Tibial nerve (tissue), 4 donors: ENCODE measurements around the gene KDM4C. TPM values are rescaled to one million over a fixed set of nuclear protein-coding genes. Genes with fewer than 3 reads are reported as not detected.
"Not testable (repeated sequence)": the region's sequence is repeated elsewhere in the genome, so short reads cannot be mapped to it uniquely, and the experiment has no call there.

Experiments
- DNase-seq, 2 donors: peaks; one replicate each; pipeline ENCODE4 v3.0.0-alpha.2; 2019; ENCODE audit warnings: low spot score in 2 of 2
- H3K27ac ChIP-seq, 4 donors: fragments of 200-600 bp; sonication (generic) in 3 of 4; one replicate each; pipeline ENCODE4 v1.5.1; 2017 to 2019; ENCODE audit warnings: mild to moderate bottlenecking in 1 of 4
- H3K27me3 ChIP-seq, 2 donors: fragments of 200-600 bp; sonication (generic) in 1 of 2; one replicate each; pipeline versions ENCODE4 v1.5.1 to v1.6.0; 2017 to 2019
- H3K36me3 ChIP-seq, 3 donors: fragments of 200-600 bp; sonication (generic); one replicate each; pipeline ENCODE4 v1.5.1; 2018 to 2019
- H3K4me1 ChIP-seq, 4 donors: fragments of 200-600 bp; sonication (generic) in 3 of 4; one replicate each; pipeline ENCODE4 v1.5.1; 2017 to 2019
- H3K4me3 ChIP-seq, 4 donors: fragments of 200-600 bp; sonication (generic) in 3 of 4; one replicate each; pipeline ENCODE4 v1.5.1; 2017 to 2019; ENCODE audit warnings: mild to moderate bottlenecking in 1 of 4, moderate library complexity in 1 of 4
- H3K9me3 ChIP-seq, 4 donors: fragments of 200-600 bp; sonication (generic) in 3 of 4; one replicate each; pipeline ENCODE4 v1.5.1; 2017 to 2019
- CTCF ChIP-seq, 5 experiments: fragments of 200-600 bp in 3 of 5; fragments of 450-650 bp in 2 of 5; sonication (generic) in 3 of 5; IDR thresholded peaks; one replicate each; pipeline ENCODE4 v1.5.1; 2016 to 2019; ENCODE audit warnings: antibody characterized with exemption in 5 of 5, mild to moderate bottlenecking in 3 of 5, moderate library complexity in 2 of 5
- EP300 ChIP-seq, 2 donors: sonication (generic); formaldehyde crosslinking; IDR thresholded peaks; one replicate each; pipeline ENCODE4 v1.6.1; 2017; ENCODE audit warnings: antibody characterized with exemption in 2 of 2, mild to moderate bottlenecking in 1 of 2
- POLR2A ChIP-seq, 2 donors: fragments of 450-650 bp; IDR thresholded peaks; one replicate each; pipeline ENCODE4 v1.6.1; 2017; ENCODE audit warnings: antibody characterized with exemption in 2 of 2, mild to moderate bottlenecking in 2 of 2, moderate library complexity in 2 of 2
- WGBS, 2 donors: methylation state at CpG; one replicate each; pipeline ENCODE4 v1.1.5; 2018; 5-methylcytosine and 5-hydroxymethylcytosine counted together
- total RNA-seq, 4 donors: library from RNA; depleted of rRNA; stranded (reverse); fragments of >200 nt; gene quantifications; one replicate each; pipeline ENCODE4 v1.1.0, GENCODE V29; 2016

KDM4C gene
- total RNA-seq, 4 donors from 2014 or later, result 27.8 to 47.7 (median 38.1) TPM

- TF ChIP-seq EP300 (IDR thresholded peaks at IDR 0.05) (no peak), POLR2A (IDR thresholded peaks at IDR 0.05) (no peak), CTCF (IDR thresholded peaks at IDR 0.05) (no peak)
- Histone ChIP-seq H3K27me3 (no peaks in the 10 kb centered on the region), H3K36me3 (no peaks in the 10 kb centered on the region), H3K4me1 (peaks cover 0 to 15% (median 4%) of the 10 kb centered on the region in 4 donors), H3K4me3 (no peak overlapping the region), H3K27ac (no peak overlapping the region), H3K9me3 (no peaks in the 10 kb centered on the region)
- WGBS, 2 donors, result 77 to 82% methylated on average over 3 of the region's 3 CpGs
- no peak for DNase-seq
Observed at GRCh38 chr9:6946583-6947166, 188.9 kb downstream of the KDM4C start.

DNA sequence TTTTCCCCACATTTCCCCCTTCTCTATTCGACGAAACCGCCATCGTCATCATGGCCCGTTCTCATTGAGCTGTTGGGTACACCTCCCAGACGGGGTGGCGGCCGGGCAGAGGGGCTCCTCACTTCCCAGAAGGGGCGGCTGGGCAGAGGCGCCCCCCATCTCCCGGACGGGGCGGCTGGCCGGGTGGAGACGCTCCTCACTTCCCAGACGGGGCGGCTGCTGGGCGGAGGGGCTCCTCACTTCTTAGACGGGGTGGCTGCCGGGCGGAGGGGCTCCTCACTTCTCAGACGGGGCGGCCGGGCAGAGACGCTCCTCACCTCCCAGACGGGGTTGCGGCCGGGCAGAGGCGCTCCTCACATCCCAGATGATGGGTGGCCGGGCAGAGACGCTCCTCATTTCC, 191.1 kb downstream of the KDM4C start:
- DNase-seq, H3K27me3 ChIP-seq, H3K9me3 ChIP-seq, H3K27ac ChIP-seq, H3K4me3 ChIP-seq, H3K36me3 ChIP-seq: not testable (repeated sequence)
- WGBS, 2 donors, result 96% methylated on average over 12 to 22 of the region's 31 CpGs
- H3K4me1 ChIP-seq, result peaks cover 0 to 13% (median 4%) of the 10 kb centered on the region in 4 donors

DNA sequence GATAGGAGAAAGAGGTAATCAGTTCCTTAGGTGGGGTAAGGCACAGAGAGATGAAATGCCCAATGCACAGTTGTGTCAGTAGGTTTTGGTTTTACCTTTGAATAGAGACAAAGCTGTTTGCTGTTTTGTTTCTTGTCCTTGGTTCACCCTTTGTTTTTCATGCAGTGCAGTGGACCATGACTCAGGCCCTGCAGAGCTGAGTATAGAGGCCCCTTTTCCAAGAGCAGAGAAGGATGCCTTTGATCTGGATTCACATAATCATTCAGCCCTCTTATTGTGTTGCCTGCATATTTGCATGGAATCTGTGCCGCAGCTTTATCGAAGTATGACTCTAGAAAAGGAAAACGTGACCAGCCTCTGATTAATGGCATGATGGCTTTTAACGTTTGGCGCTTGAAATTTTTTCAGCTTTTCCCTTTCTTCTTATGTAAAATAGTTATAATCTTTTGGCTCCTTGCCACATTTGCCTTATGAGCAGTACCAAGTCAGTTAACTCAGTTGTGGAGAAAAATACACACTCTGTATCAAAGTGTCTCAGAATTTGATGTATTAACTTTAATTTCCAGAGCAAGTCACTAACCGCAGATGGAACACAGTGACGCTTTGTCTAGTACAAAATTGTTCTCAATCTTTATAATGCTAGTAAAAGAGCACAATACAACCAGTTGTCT, 197.6 kb downstream of the KDM4C start:
- no peaks in the 10 kb centered on the region for H3K9me3 ChIP-seq
- 34 to 53% methylated on average over 7 of the region's 7 CpGs for WGBS, 2 donors
- H3K27ac ChIP-seq, result peak overlapping the region in 2 of 4 donors; percentile 42 to 57
- H3K36me3 ChIP-seq, result peaks cover 0 to under 1% (median 0%) of the 10 kb centered on the region in 3 donors
- no peak overlapping the region for H3K4me3 ChIP-seq
- no peaks in the 10 kb centered on the region for H3K27me3 ChIP-seq
- H3K4me1 ChIP-seq, result peaks cover 0 to 17% (median 6%) of the 10 kb centered on the region in 4 donors
- TF ChIP-seq EP300 (IDR thresholded peaks at IDR 0.05), result no peak
- no peak for TF ChIP-seq CTCF (IDR thresholded peaks at IDR 0.05)
- no peak for TF ChIP-seq POLR2A (IDR thresholded peaks at IDR 0.05)
- no peak for DNase-seq

GRCh38 chr9:6956879-6957278, 199.1 kb downstream of the KDM4C start:
- WGBS, 2 donors, result 76 to 82% methylated on average over 2 of the region's 2 CpGs
- Histone ChIP-seq H3K27me3 (no peaks in the 10 kb centered on the region), H3K4me3 (no peak overlapping the region), H3K36me3 (peaks cover 0 to 5% (median 0%) of the 10 kb centered on the region in 3 donors), H3K4me1 (peaks cover 0 to 17% (median 6%) of the 10 kb centered on the region in 4 donors), H3K27ac (peak overlapping the region in 1 of 4 donors; percentile 46), H3K9me3 (no peaks in the 10 kb centered on the region)
- no peak for DNase-seq
- no peak for TF ChIP-seq CTCF (IDR thresholded peaks at IDR 0.05)
- TF ChIP-seq POLR2A (IDR thresholded peaks at IDR 0.05), result no peak
- TF ChIP-seq EP300 (IDR thresholded peaks at IDR 0.05), result no peak

DNA sequence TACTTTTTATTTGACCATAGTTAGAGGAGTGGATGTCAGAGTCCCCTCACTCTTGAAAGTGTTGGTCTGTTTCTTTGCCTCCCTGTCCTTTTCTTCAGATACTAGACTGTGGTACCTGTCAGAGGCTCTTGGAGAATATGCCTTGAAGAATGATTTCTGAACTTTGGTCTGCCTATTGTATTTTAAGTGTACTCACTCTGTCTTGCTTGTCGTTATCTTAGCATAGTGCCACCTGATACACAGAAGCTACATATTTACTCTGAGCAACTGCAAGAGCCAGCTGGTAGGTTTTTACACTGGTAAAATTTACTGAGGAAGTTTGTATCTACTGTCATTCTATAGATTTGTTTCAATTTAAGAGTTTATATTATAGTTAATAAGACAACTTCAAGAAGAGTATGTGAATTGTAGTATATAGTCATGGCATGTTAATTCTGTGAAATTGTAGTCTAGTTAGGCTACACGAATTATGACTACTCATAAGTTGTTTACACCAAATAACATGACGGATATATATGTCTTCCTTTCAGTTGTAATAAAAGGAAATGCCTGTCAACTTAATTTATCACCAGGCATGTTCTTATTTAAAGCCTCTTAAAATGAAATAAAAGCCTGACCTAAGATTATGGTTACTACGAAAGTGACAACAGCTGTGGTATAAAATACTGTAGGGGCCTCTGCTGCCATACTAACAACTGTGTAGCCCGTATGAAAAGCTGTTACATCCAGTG, 201.7 kb downstream of the KDM4C start:
- WGBS, 2 donors, result 80 to 82% methylated on average over 5 of the region's 5 CpGs
- Histone ChIP-seq H3K27ac (no peak overlapping the region), H3K27me3 (no peaks in the 10 kb centered on the region), H3K4me3 (no peak overlapping the region), H3K4me1 (peaks cover 0 to 14% (median 6%) of the 10 kb centered on the region in 4 donors), H3K9me3 (no peaks in the 10 kb centered on the region), H3K36me3 (peaks cover 0 to 5% (median 0%) of the 10 kb centered on the region in 3 donors)
- TF ChIP-seq CTCF (IDR thresholded peaks at IDR 0.05) (no peak), EP300 (IDR thresholded peaks at IDR 0.05) (no peak), POLR2A (IDR thresholded peaks at IDR 0.05) (no peak)
- DNase-seq, result no peak
